HepG2 (cell line): Measurements from ENCODE around the gene LMF2. TPM values are rescaled to one million over a fixed set of nuclear protein-coding genes. Genes with fewer than 3 reads are reported as not detected.

ENCODE experiments used
- ATAC-seq: fragments of 200-7000 bp; cut with Tn5 transposase; 3 replicates; pipeline ENCODE4 v1.9.1; 2020; ENCODE audit warnings: mild to moderate bottlenecking, moderate library complexity
- BruUV-seq: library from RNA; stranded (reverse); fragments of 400-500 nt; replicated peaks from 2 replicates; lab custom pipeline; 2021; lab: Mats Ljungman, UMichigan
- CTCF ChIA-PET: fragments of 300-600 bp; formaldehyde crosslinking; extraction: SDS; loops from one replicate; lab custom pipeline; 2021; ENCODE audit warnings: low total read pairs, inconsistent platforms, low intra/inter-chr PET ratio; lab: Yijun Ruan, JAX
- POLR2A ChIA-PET: fragments of 350-600 bp; sonication (Branson Sonifier 250); formaldehyde crosslinking; loops from one replicate; lab custom pipeline; 2020; ENCODE audit warnings: antibody characterized with exemption, inconsistent platforms; lab: Yijun Ruan, JAX
- DNase-seq: peaks from one replicate; pipeline ENCODE4 v3.0.0-alpha.2; 2015; ENCODE audit warnings: low spot score
- FAIRE-seq: peaks from 3 replicates; lab custom pipeline; 2011; peaks lifted over from hg19 to GRCh38; lab: Jason Lieb, UNC
- H2AFZ ChIP-seq: one replicate; pipeline ENCODE4 v1.6.1; 2011; ENCODE audit warnings: low read length, inconsistent platforms
- H3K27ac ChIP-seq: fragments of 300-600 bp; 3 replicates; pipeline ENCODE4 v1.8.0; 2011; ENCODE audit warnings: mixed run types, mild to moderate bottlenecking, mixed read lengths, low read length, inconsistent platforms; ENCODE audit not compliant: insufficient read depth; ENCODE audit errors: extremely low read length
- H3K27me3 ChIP-seq, 2 experiments: fragments of 200-600 bp in 1 of 2; 2 replicates in 1 of 2; 3 replicates in 1 of 2; pipeline versions ENCODE4 v1.6.0 to v1.8.0; 2011; ENCODE audit warnings: low read length in 2 of 2, mild to moderate bottlenecking in 2 of 2, moderate library complexity in 2 of 2, inconsistent platforms in 1 of 2; ENCODE audit not compliant: insufficient read depth in 2 of 2, control insufficient read depth in 1 of 2
- H3K36me3 ChIP-seq, 2 experiments: fragments of 200-600 bp in 1 of 2; replicated peaks in 1 of 2; 2 replicates in 1 of 2; 3 replicates in 1 of 2; pipeline versions ENCODE4 v1.5.1 to v1.8.0; 2011; ENCODE audit warnings: low read length in 2 of 2, inconsistent platforms in 1 of 2; ENCODE audit not compliant: insufficient read depth in 2 of 2, control insufficient read depth in 1 of 2
- H3K4me1 ChIP-seq: 2 replicates; pipeline ENCODE4 v1.5.1; 2012; ENCODE audit warnings: low read length, inconsistent platforms; ENCODE audit not compliant: insufficient read depth
- H3K4me2 ChIP-seq: 2 replicates; pipeline ENCODE4 v1.6.0; 2011; ENCODE audit warnings: low read depth, low read length, inconsistent platforms
- H3K4me3 ChIP-seq, 3 experiments: fragments of 200-600 bp in 1 of 3; sonication (generic), shearing (Covaris generic) in 1 of 3; replicated peaks in 1 of 3; 2 replicates each; pipeline ENCODE4 v1.5.1; 2011 to 2016; ENCODE audit warnings: low read length in 3 of 3, inconsistent platforms in 2 of 3, low read depth in 2 of 3, mild to moderate bottlenecking in 2 of 3, control low read depth in 1 of 3, mixed read lengths in 1 of 3; ENCODE audit not compliant: insufficient read depth in 1 of 3
- H3K79me2 ChIP-seq: one replicate; pipeline ENCODE4 v1.6.1; 2011; ENCODE audit warnings: low read length, inconsistent platforms; ENCODE audit not compliant: insufficient read depth
- H3K9ac ChIP-seq: 2 replicates; pipeline ENCODE4 v1.6.0; 2011; ENCODE audit warnings: mild to moderate bottlenecking, low read depth, low read length, inconsistent platforms; ENCODE audit not compliant: insufficient read depth
- H3K9me3 ChIP-seq: 2 replicates; pipeline ENCODE4 v1.5.1; 2012; ENCODE audit warnings: mild to moderate bottlenecking, low read length
- H4K20me1 ChIP-seq: 2 replicates; pipeline ENCODE4 v1.6.0; 2011; ENCODE audit warnings: inconsistent platforms, mild to moderate bottlenecking, low read length, moderate library complexity; ENCODE audit not compliant: insufficient read depth
- CBX5 ChIP-seq: sonication (generic); formaldehyde crosslinking; IDR thresholded peaks from 2 replicates; pipeline ENCODE4 v1.4.0; 2020; ENCODE audit warnings: missing genetic modification reagents, borderline replicate concordance
- RBFOX2 ChIP-seq: fragments of 200-400 bp; formaldehyde crosslinking; IDR thresholded peaks from 2 replicates; pipeline ENCODE4 v1.6.1; 2017; ENCODE audit warnings: low read depth, mild to moderate bottlenecking, low read length
- ZNF207 ChIP-seq: fragments of 450-650 bp; IDR thresholded peaks from 2 replicates; pipeline ENCODE4 v1.6.1; 2016; ENCODE audit warnings: antibody characterized with exemption, borderline replicate concordance
- ZNF501 ChIP-seq: sonication (generic); formaldehyde crosslinking; IDR thresholded peaks from 2 replicates; pipeline ENCODE4 v1.5.1; 2020; ENCODE audit warnings: mild to moderate bottlenecking, moderate library complexity, missing genetic modification reagents
- WGBS: methylation state at CpG from one replicate; pipeline ENCODE4 v1.1.6; 2017; ENCODE audit warnings: low lambda C conversion rate; 5-methylcytosine and 5-hydroxymethylcytosine counted together
- in situ Hi-C: cut with HindIII; loops from 2 replicates; pipeline ENCODE4 v1.10.0; 2017; ENCODE audit warnings: low pct_unique_long_range_greater_than_20kb; ENCODE audit not compliant: extremely low pct_ligation_motif_present
- intact Hi-C: fragments of 100-400 bp; cut with micrococcal nuclease; formaldehyde crosslinking; loops from one replicate; pipeline ENCODE4 v1.10.0; 2022; ENCODE audit not compliant: unreplicated experiment
- polyA plus RNA-seq, 8 experiments: library from polyadenylated mRNA; depleted of rRNA in 3 of 8; stranded (reverse) in 7 of 8; unstranded in 1 of 8; fragments of >200 nt; fragmentation: Illumina TruSeq in 4 of 8; extraction: Trizol in 4 of 8; gene quantifications; 2 replicates each; pipeline versions ENCODE4 v1.2.1 to v1.2.3, GENCODE V29; 2011 to 2016; ENCODE audit warnings: low read depth in 4 of 8, missing spikeins in 1 of 8, mixed read lengths in 1 of 8; ENCODE audit not compliant: insufficient read depth in 1 of 8
- total RNA-seq, 5 experiments: library from RNA; depleted of rRNA; stranded (reverse); fragments of >200 nt; fragmentation: Illumina TruSeq; extraction: Trizol; gene quantifications; 2 replicates each; pipeline ENCODE4 v1.2.3, GENCODE V29; 2016; ENCODE audit warnings: low read depth in 1 of 5

LMF2 gene
- total and polyA plus RNA-seq, 2 of the 13 experiments (the other 11 are each of a cell fraction or from before 2014, with no cell fraction given), result 23.3 to 30.6 TPM

DNA sequence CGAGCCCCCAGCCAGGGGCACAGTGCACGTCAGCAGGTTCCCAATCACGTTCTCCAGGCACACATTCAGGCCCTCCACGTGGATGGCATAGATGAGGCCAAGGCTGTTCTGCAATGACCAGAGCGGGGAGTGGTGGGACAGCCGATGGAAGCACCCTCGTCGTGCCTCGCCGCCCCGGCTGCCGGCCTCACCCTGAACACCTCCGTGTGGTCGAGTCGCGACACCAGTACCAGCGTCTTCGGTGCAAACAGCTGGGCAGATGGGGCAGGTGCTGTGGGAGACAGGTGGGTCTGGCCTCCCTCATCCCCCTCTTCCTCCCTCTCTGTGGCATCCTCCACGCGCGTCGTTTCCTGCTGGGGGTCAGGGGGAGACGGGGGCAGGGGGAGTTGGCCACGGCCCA lies 40.2 kb downstream of the LMF2 start:
- 98% methylated on average over 24 of the region's 24 CpGs for WGBS
- no peak for ATAC-seq
- no peak overlapping the region for H3K9ac ChIP-seq
- no peak for DNase-seq
- TF ChIP-seq CBX5, result no peak
- 0 out of 2 replicates have a peak, but pooled peaks have one; percentile 20 for TF ChIP-seq RBFOX2
- TF ChIP-seq, all 625 proteins: peak for 1
- peaks cover 18% of the 10 kb centered on the region; the same call in 1 of the 2 replicates for H4K20me1 ChIP-seq
- no peak overlapping the region for H3K4me3 ChIP-seq
- no peaks in the 10 kb centered on the region for H3K27me3 ChIP-seq
- peaks cover 30% of the 10 kb centered on the region for H3K79me2 ChIP-seq
- no peak for FAIRE-seq
- no peak overlapping the region for H2AFZ ChIP-seq
- in situ Hi-C loops, result no loop called here
- no TSS peak for BruUV-seq
- CTCF ChIA-PET, result no interaction called here
- no peak overlapping the region for H3K4me2 ChIP-seq
- intact Hi-C loops, result no loop called here
- POLR2A ChIA-PET, result no interaction called here
- no peak overlapping the region for H3K27ac ChIP-seq
- H3K9me3 ChIP-seq, result no peaks in the 10 kb centered on the region
- peaks cover 25% of the 10 kb centered on the region for H3K4me1 ChIP-seq
- H3K36me3 ChIP-seq, result peaks cover 21 to 42% of the 10 kb centered on the region in 2 experiments; a peak in 4 of 5 replicates

DNA sequence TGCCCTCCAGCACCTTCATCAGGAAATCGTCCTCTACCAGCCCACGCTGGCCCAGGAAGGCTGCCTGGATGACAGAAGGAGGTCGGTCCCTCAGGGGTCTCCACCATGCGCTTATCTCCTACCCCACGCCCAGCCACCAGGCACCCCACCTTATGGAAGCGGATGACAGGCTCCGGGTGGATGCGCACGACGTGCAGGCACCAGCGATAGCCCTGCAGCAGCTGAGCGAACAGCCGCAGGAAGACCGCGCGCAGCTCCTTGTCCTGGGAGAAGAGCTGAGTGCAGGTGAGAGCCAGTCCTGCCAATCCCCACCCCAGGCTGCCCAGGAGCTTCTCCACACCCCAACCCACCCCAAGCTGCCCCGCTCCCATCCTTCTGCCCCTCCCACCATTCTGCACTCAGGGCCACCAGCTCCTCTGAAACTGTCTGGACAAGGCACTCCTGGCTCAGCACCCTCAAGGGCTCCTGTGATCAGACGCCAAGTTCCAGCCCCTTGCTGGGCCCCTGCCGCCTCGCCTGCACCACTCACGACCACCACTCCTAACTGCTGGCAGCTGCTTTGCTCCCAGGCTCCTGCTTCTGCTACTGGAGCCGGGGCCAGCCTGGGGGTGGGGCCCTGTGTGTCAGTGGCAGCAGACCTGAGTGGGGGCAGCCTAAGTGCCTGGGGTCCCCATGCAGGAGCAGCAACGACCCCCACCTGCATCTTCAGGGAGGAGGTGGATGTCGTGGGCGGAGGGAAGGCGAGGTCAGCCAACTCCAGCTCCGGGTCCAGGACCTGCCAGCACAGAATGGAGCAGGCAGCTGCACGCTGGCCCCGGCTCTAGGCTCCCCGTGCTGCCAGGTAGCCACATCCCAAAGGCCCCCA lies 42.2 kb downstream of the LMF2 start:
- Histone ChIP-seq H3K9me3 (no peaks in the 10 kb centered on the region), H3K27me3 (no peaks in the 10 kb centered on the region), H3K27ac (no peak overlapping the region), H3K9ac (no peak overlapping the region), H3K4me2 (no peak overlapping the region), H2AFZ (no peak overlapping the region), H4K20me1 (peaks cover 3% of the 10 kb centered on the region; the same call in 1 of the 2 replicates), H3K4me1 (0 out of 2 replicates have a peak, but pooled peaks cover 5% of the 10 kb centered on the region), H3K4me3 (no peak overlapping the region), H3K79me2 (peaks cover 11% of the 10 kb centered on the region), H3K36me3 (peaks cover 31 to 59% of the 10 kb centered on the region in 2 experiments; a peak in 4 of 5 replicates)
- ATAC-seq, result no peak
- FAIRE-seq, result no peak
- in situ Hi-C loops (no loop called here), intact Hi-C loops (no loop called here)
- TF ChIP-seq RBFOX2 (peak; percentile 36; the same call in 1 of the 2 replicates), ZNF501 (CRISPR knock-in tag) (no peak), ZNF207 (no peak)
- ChIA-PET POLR2A (no interaction called here), CTCF (no interaction called here)
- BruUV-seq, result no TSS peak
- DNase-seq, result no peak
- WGBS, result 98% methylated on average over 23 of the region's 30 CpGs
